T-helper 1 cell (primary cell): ENCODE results near the gene RSAD1.

Experiments
- DNase-seq, 5 donors: peaks; one replicate each; pipeline ENCODE4 v3.0.0-alpha.2; 2012 to 2020

The RSAD1 gene

GRCh38 chr17:50521514-50521913 lies 42.9 kb downstream of the RSAD1 start:
- no peak for DNase-seq

- DNase-seq, result no peak
These were observed 44.1 kb downstream of the RSAD1 start for GRCh38 chr17:50522766-50523165.

GRCh38 chr17:50523208-50523607 lies 44.5 kb downstream of the RSAD1 start:
- no peak for DNase-seq

GRCh38 chr17:50524838-50525237 lies 46.2 kb downstream of the RSAD1 start:
- DNase-seq, result no peak

GRCh38 chr17:50527155-50527762 lies 48.6 kb downstream of the RSAD1 start:
- no peak for DNase-seq

GRCh38 chr17:50527949-50528474 lies 49.4 kb downstream of the RSAD1 start:
- no peak for DNase-seq

- no peak for DNase-seq
These were observed 51.2 kb downstream of the RSAD1 start for GRCh38 chr17:50529849-50530248.

- DNase-seq, result no peak
These were observed 52.9 kb downstream of the RSAD1 start for GRCh38 chr17:50531428-50532025.

GRCh38 chr17:50532452-50533024 lies 53.9 kb downstream of the RSAD1 start, which contains the start of gene EPN3:
TSS of gene EPN3 (plus strand) at chr17:50532735. CDS start at chr17:50536557, 3,822 bp downstream.
- no peak for DNase-seq

- no peak for DNase-seq
These were observed 54.5 kb downstream of the RSAD1 start for GRCh38 chr17:50533185-50533584.

GRCh38 chr17:50533720-50534148 lies 55.1 kb downstream of the RSAD1 start:
- no peak for DNase-seq

GRCh38 chr17:50534222-50534978 lies 55.7 kb downstream of the RSAD1 start:
- no peak for DNase-seq

GRCh38 chr17:50534979-50535326 lies 56.3 kb downstream of the RSAD1 start:
- no peak for DNase-seq

- no peak for DNase-seq
These were observed 56.7 kb downstream of the RSAD1 start for GRCh38 chr17:50535407-50535806.
